Upper lobe of left lung (tissue), 4 donors: ENCODE data around the gene KATNBL1.

Experiments used
- CTCF ChIP-seq, 6 experiments: fragments of 450-650 bp in 4 of 6; fragments of 200-600 bp in 2 of 6; sonication (generic) in 2 of 6; IDR thresholded peaks; one replicate each; pipeline ENCODE4 v1.5.1; 2016 to 2019; ENCODE audit warnings: antibody characterized with exemption in 6 of 6
- EP300 ChIP-seq, 4 donors: sonication (generic); formaldehyde crosslinking; IDR thresholded peaks; one replicate each; pipeline ENCODE4 v1.5.1; 2017; ENCODE audit warnings: antibody characterized with exemption in 4 of 4, control low read depth in 2 of 4
- POLR2A ChIP-seq, 4 donors: fragments of 450-650 bp; IDR thresholded peaks; one replicate each; pipeline ENCODE4 v1.5.1; 2016 to 2017; ENCODE audit warnings: antibody characterized with exemption in 4 of 4, mild to moderate bottlenecking in 2 of 4

GRCh38 chr15:34125945-34126344 is 84.0 kb downstream of the KATNBL1 start:
- no peak for TF ChIP-seq CTCF (IDR thresholded peaks at IDR 0.05)
- no peak for TF ChIP-seq EP300 (IDR thresholded peaks at IDR 0.05)
- no peak for TF ChIP-seq POLR2A (IDR thresholded peaks at IDR 0.05)
